Metanephros (tissue), 1 donor: ENCODE measurements around the gene B3GLCT. TPM values are rescaled to one million over a fixed set of nuclear protein-coding genes. Genes with fewer than 3 reads are reported as not detected.

Experiments used
- total RNA-seq: library from RNA; depleted of rRNA; stranded (reverse); fragments of >200 nt; gene quantifications from one replicate; pipeline ENCODE4 v1.2.3, GENCODE V29; 2014

B3GLCT gene
- total RNA-seq: 23.9 TPM

DNA sequence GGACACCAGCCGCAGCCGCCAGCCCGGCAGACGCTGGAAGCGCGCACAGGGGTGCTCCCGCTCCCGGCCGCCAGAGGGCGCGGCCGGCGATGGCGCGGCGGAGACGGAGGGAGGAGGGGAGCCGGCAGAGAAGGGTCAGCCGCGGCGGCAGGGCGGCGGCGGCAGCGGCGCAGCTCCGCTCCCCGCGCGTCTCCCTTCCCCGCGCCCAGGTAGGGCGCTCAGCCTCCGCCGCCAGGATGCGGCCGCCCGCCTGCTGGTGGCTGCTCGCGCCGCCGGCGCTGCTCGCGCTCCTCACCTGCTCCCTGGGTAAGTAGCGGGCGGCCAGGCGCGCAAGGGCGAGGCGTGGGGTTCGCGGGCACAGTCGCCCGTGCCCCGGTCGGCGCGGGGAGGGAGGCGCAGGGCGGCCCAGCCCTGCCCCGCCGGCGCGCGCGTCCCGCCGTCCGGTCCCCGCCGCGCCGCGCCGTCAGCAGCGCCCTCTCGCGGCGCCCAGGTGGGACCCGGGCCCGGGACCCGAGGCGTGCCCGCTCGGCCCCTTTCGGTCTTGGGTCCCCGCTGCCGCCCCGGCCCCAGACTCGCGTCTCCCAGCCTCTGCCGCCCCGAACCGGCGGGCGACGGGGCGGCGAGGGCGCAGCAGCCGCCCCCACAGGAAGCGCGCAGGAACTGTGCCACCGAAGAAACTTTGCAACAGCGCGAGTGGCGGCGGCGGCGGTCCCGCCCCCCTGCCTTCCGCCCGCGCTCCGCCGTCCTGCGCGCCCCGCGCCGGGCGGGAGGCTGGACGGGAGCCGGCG is at the start of gene B3GLCT:
TSS of gene B3GLCT (plus strand) at position 127 of the 788 bp plus-strand sequence. CDS start at position 237, 110 bp downstream.

DNA sequence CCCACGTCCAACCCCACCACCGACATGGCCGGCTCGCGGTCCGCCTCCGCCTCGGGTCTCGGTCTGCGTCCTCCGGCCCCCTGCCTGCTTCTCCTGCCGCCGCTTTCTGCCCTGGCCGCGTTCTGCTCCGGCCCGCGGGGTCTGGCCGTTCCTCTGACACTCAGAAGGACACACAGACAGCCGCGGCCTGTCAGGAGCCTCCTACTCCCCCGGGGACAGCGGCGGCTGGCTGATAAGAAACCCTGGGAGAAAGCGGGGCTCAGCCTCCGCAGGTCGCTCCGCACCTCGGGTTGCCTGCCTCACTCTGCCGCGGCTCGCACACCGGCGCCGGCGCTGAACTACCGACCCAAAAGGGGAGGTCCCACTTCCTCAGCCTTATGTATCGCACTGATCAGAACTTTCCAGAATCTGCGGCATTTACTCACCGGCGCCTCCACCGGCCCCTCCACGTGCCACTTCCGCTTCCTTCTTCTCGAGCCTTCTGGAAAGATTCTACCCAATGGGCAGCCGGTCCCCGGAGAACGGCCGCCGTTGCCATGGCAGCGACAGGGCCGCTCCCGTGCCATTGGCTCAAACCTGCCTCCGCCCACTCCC is 38.1 kb upstream of the B3GLCT start, which contains the start of gene HSPH1:
TSS of gene HSPH1 (minus strand) at position 348 of the 594 bp plus-strand sequence. CDS start at position 26, 322 bp downstream.

Other genes starting within 250 kb of the B3GLCT start
- 99.3 TPM for gene HSPH1, start 38.1 kb upstream of the B3GLCT start, total RNA-seq